WTC11 (cell line): ENCODE measurements around the gene ZGPAT. TPM values are rescaled to one million over a fixed set of nuclear protein-coding genes. Genes with fewer than 3 reads are reported as not detected.

ENCODE experiments used
- ATAC-seq: fragments of 200-7000 bp; cut with Tn5 transposase; 2 replicates; pipeline ENCODE4 v1.10.0; 2021; ENCODE audit warnings: mild to moderate bottlenecking, moderate library complexity
- CTCF ChIA-PET: fragments of 300-600 bp; sonication (Branson Sonifier 250); formaldehyde crosslinking; loops from one replicate; lab custom pipeline; 2021; ENCODE audit warnings: antibody characterized with exemption; lab: Charles Lee
- POLR2A ChIA-PET: fragments of 350-600 bp; sonication (Branson Sonifier 250); formaldehyde crosslinking; loops from one replicate; lab custom pipeline; 2021; ENCODE audit warnings: antibody characterized with exemption; lab: Charles Lee
- DNase-seq: peaks from one replicate; pipeline ENCODE4 v3.0.0; 2021; ENCODE audit warnings: low spot score
- H3K27ac Mint-ChIP-seq: 2 replicates; pipeline ENCODE4 v1.8.0; 2021; ENCODE audit warnings: mixed read lengths
- H3K27me3 Mint-ChIP-seq: 2 replicates; pipeline ENCODE4 v1.8.0; 2021; ENCODE audit warnings: low read depth, mild to moderate bottlenecking, moderate library complexity, mixed read lengths
- H3K36me3 Mint-ChIP-seq: 2 replicates; pipeline ENCODE4 v1.8.0; 2021; ENCODE audit warnings: mixed read lengths
- H3K4me1 Mint-ChIP-seq: 2 replicates; pipeline ENCODE4 v1.8.0; 2022; ENCODE audit warnings: mixed read lengths
- H3K4me3 Mint-ChIP-seq: 2 replicates; pipeline ENCODE4 v1.8.0; 2021; ENCODE audit warnings: mild to moderate bottlenecking, moderate library complexity, mixed read lengths
- H3K9me3 Mint-ChIP-seq: 2 replicates; pipeline ENCODE4 v1.8.0; 2021; ENCODE audit warnings: mixed read lengths
- FOXK1 ChIP-seq: sonication (generic); formaldehyde crosslinking; IDR thresholded peaks from 2 replicates; pipeline ENCODE4 v1.8.0; 2022; ENCODE audit warnings: mild to moderate bottlenecking, moderate library complexity, missing genetic modification reagents
- FOXP1 ChIP-seq: sonication (generic); formaldehyde crosslinking; IDR thresholded peaks from 2 replicates; pipeline ENCODE4 v1.8.0; 2022; ENCODE audit warnings: missing genetic modification reagents, mild to moderate bottlenecking, moderate library complexity, borderline replicate concordance
- GABPB1 ChIP-seq: sonication (generic); formaldehyde crosslinking; IDR thresholded peaks from 2 replicates; pipeline ENCODE4 v1.8.1; 2023; ENCODE audit warnings: mild to moderate bottlenecking, missing genetic modification reagents
- GRHL2 ChIP-seq: fragments of 250-450 bp; sonication (Bioruptor Pico); IDR thresholded peaks from 2 replicates; pipeline ENCODE4 v1.8.0; 2022; ENCODE audit warnings: mild to moderate bottlenecking, moderate library complexity; ENCODE audit not compliant: insufficient replicate concordance, severe bottlenecking
- GTF2I ChIP-seq: fragments of 250-450 bp; sonication (Bioruptor Pico); conservative IDR thresholded peaks from 2 replicates; pipeline ENCODE4 v1.4.0; 2021; ENCODE audit warnings: mild to moderate bottlenecking
- HMGA2 ChIP-seq: fragments of 250-450 bp; sonication (Bioruptor Pico); IDR thresholded peaks from 2 replicates; pipeline ENCODE4 v1.4.0; 2021; ENCODE audit warnings: mild to moderate bottlenecking, moderate library complexity
- PRRX2 ChIP-seq: fragments of 250-450 bp; sonication (Bioruptor Pico); IDR thresholded peaks from 2 replicates; pipeline ENCODE4 v1.8.0; 2021; ENCODE audit warnings: mild to moderate bottlenecking
- SMAD3 ChIP-seq: sonication (generic); formaldehyde crosslinking; IDR thresholded peaks from 2 replicates; pipeline ENCODE4 v1.8.0; 2022; ENCODE audit warnings: missing genetic modification reagents, mild to moderate bottlenecking, borderline replicate concordance
- TP53 ChIP-seq: sonication (generic); formaldehyde crosslinking; IDR thresholded peaks from 2 replicates; pipeline ENCODE4 v1.8.1; 2023; ENCODE audit warnings: mild to moderate bottlenecking, missing genetic modification reagents
- ZBTB21 ChIP-seq: sonication (generic); formaldehyde crosslinking; IDR thresholded peaks from 2 replicates; pipeline ENCODE4 v1.8.1; 2023; ENCODE audit warnings: mild to moderate bottlenecking, missing genetic modification reagents, borderline replicate concordance
- ZNF263 ChIP-seq: sonication (generic); formaldehyde crosslinking; IDR thresholded peaks from 2 replicates; pipeline ENCODE4 v1.8.1; 2022; ENCODE audit warnings: low read depth, mild to moderate bottlenecking, moderate library complexity, missing genetic modification reagents
- ZNF396 ChIP-seq: fragments of 250-450 bp; sonication (Bioruptor Pico); IDR thresholded peaks from 2 replicates; pipeline ENCODE4 v1.8.0; 2021; ENCODE audit warnings: mild to moderate bottlenecking, moderate library complexity, borderline replicate concordance
- total RNA-seq: library from RNA; stranded (reverse); gene quantifications from 3 replicates; pipeline ENCODE4 v1.2.3, GENCODE V29; 2021
- TF ChIP-seq, protein P1 (sequence below): sonication (generic); formaldehyde crosslinking; IDR thresholded peaks from 2 replicates; pipeline ENCODE4 v1.8.0; 2022; ENCODE audit warnings: mild to moderate bottlenecking, missing genetic modification reagents
- TF ChIP-seq, protein P2 (sequence below): sonication (generic); formaldehyde crosslinking; IDR thresholded peaks from 2 replicates; pipeline ENCODE4 v1.8.1; 2022; ENCODE audit warnings: low read depth, mild to moderate bottlenecking, moderate library complexity, missing genetic modification reagents, borderline replicate concordance
- TF ChIP-seq, protein P3 (sequence below): sonication (generic); formaldehyde crosslinking; IDR thresholded peaks from 2 replicates; pipeline ENCODE4 v1.8.0; 2022; ENCODE audit warnings: mild to moderate bottlenecking, missing genetic modification reagents
- TF ChIP-seq, protein P4 (sequence below): sonication (generic); formaldehyde crosslinking; IDR thresholded peaks from 2 replicates; pipeline ENCODE4 v1.8.1; 2022; ENCODE audit warnings: low read depth, missing genetic modification reagents, borderline replicate concordance
- TF ChIP-seq, protein P5 (sequence below): sonication (generic); formaldehyde crosslinking; IDR thresholded peaks from 2 replicates; pipeline ENCODE4 v1.8.1; 2023; ENCODE audit warnings: mild to moderate bottlenecking, missing genetic modification reagents, borderline replicate concordance
- TF ChIP-seq, protein P6 (sequence below): sonication (generic); formaldehyde crosslinking; IDR thresholded peaks from 2 replicates; pipeline ENCODE4 v1.8.0; 2023; ENCODE audit warnings: missing genetic modification reagents, mild to moderate bottlenecking, borderline replicate concordance

The ZGPAT gene
- total RNA-seq, 1 experiment from 2014 or later: 28.3 TPM

DNA sequence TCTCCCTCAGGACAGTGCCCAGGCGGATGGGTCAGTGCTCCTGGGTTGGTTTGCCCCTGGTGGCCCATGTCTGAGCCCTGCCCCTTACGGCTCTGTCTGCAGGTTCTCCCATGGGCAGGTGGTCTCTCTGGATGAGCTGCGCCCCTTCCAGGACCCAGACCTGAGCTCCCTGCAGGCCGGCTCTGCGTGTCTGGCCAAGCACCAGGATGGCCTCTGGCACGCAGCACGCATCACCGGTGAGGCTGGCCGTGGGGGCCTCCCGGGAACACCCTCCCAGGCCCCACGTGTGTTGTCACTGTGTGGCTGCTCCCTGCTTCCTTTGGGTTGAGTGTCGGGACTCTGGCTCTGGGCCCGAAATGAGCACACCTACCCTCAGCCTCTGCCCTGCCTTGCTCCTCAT is 25.3 kb downstream of the ZGPAT start:
- ChIA-PET CTCF (no interaction called here), POLR2A (no interaction called here)
- H3K4me1 Mint-ChIP-seq: no peaks in the 10 kb centered on the region
- no peak for TF ChIP-seq ZBTB21 (CRISPR knock-in tag)
- no peak for TF ChIP-seq ZNF396 (CRISPR knock-in tag)
- TF ChIP-seq GABPB1 (CRISPR knock-in tag): no peak
- no peak for TF ChIP-seq TP53 (CRISPR knock-in tag)
- no peak for TF ChIP-seq ZNF263 (CRISPR knock-in tag)
- no peak for TF ChIP-seq HMGA2 (CRISPR knock-in tag)
- TF ChIP-seq, protein P1, sequence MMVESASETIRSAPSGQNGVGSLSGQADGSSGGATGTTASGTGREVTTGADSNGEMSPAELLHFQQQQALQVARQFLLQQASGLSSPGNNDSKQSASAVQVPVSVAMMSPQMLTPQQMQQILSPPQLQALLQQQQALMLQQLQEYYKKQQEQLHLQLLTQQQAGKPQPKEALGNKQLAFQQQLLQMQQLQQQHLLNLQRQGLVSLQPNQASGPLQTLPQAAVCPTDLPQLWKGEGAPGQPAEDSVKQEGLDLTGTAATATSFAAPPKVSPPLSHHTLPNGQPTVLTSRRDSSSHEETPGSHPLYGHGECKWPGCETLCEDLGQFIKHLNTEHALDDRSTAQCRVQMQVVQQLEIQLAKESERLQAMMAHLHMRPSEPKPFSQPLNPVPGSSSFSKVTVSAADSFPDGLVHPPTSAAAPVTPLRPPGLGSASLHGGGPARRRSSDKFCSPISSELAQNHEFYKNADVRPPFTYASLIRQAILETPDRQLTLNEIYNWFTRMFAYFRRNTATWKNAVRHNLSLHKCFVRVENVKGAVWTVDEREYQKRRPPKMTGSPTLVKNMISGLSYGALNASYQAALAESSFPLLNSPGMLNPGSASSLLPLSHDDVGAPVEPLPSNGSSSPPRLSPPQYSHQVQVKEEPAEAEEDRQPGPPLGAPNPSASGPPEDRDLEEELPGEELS (CRISPR knock-in tag): no peak
- no peak for TF ChIP-seq PRRX2 (CRISPR knock-in tag)
- TF ChIP-seq GRHL2 (CRISPR knock-in tag): no peak
- TF ChIP-seq, protein P2, sequence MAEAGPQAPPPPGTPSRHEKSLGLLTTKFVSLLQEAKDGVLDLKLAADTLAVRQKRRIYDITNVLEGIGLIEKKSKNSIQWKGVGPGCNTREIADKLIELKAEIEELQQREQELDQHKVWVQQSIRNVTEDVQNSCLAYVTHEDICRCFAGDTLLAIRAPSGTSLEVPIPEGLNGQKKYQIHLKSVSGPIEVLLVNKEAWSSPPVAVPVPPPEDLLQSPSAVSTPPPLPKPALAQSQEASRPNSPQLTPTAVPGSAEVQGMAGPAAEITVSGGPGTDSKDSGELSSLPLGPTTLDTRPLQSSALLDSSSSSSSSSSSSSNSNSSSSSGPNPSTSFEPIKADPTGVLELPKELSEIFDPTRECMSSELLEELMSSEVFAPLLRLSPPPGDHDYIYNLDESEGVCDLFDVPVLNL (CRISPR knock-in tag): no peak
- TF ChIP-seq, protein P3, sequence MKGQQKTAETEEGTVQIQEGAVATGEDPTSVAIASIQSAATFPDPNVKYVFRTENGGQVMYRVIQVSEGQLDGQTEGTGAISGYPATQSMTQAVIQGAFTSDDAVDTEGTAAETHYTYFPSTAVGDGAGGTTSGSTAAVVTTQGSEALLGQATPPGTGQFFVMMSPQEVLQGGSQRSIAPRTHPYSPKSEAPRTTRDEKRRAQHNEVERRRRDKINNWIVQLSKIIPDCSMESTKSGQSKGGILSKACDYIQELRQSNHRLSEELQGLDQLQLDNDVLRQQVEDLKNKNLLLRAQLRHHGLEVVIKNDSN (CRISPR knock-in tag): no peak
- TF ChIP-seq, protein P4, sequence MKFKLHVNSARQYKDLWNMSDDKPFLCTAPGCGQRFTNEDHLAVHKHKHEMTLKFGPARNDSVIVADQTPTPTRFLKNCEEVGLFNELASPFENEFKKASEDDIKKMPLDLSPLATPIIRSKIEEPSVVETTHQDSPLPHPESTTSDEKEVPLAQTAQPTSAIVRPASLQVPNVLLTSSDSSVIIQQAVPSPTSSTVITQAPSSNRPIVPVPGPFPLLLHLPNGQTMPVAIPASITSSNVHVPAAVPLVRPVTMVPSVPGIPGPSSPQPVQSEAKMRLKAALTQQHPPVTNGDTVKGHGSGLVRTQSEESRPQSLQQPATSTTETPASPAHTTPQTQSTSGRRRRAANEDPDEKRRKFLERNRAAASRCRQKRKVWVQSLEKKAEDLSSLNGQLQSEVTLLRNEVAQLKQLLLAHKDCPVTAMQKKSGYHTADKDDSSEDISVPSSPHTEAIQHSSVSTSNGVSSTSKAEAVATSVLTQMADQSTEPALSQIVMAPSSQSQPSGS: no peak
- H3K4me3 Mint-ChIP-seq: no peak overlapping the region
- DNase-seq (no peak), ATAC-seq (no peak)
- H3K9me3 Mint-ChIP-seq: no peaks in the 10 kb centered on the region
- H3K36me3 Mint-ChIP-seq: peaks cover 8% of the 10 kb centered on the region; the same call in 1 of the 2 replicates
- no peaks in the 10 kb centered on the region for H3K27me3 Mint-ChIP-seq
- no peak overlapping the region for H3K27ac Mint-ChIP-seq

DNA sequence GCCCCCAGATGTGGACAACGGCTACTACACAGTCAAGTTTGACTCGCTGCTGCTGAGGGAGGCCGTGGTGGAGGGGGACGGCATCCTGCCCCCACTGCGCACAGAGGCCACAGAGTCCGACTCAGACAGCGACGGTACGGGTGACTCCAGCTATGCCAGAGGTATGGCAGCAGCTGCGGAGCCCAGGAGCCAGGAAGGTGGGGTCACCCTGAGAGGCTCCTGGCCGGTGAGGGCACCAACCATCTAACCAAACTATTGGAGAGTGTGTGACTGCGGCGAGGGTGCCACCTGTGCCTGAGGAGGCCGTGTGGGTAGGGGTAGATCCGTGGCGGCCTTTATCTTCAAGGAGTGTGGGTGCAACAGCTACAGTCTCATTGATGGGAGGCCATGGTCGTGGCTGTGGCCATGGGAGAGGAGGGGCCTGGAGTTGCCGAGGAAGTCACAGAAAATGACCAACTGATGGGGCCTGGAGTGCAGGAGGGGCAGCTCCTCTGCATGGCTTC is 25.8 kb downstream of the ZGPAT start:
- Mint-ChIP-seq H3K4me3 (no peak overlapping the region), H3K4me1 (no peaks in the 10 kb centered on the region), H3K9me3 (no peaks in the 10 kb centered on the region), H3K27ac (no peak overlapping the region; the same call in 1 of the 2 replicates), H3K36me3 (peaks cover 8% of the 10 kb centered on the region; the same call in 1 of the 2 replicates), H3K27me3 (no peaks in the 10 kb centered on the region)
- no peak for ATAC-seq
- no peak for DNase-seq
- ChIA-PET CTCF (no interaction called here), POLR2A (no interaction called here)
- TF ChIP-seq FOXK1 (no peak), SMAD3 (CRISPR knock-in tag) (no peak), FOXP1 (CRISPR knock-in tag) (no peak), GTF2I (CRISPR knock-in tag) (no peak)
- TF ChIP-seq, protein P2 (CRISPR knock-in tag): no peak
- TF ChIP-seq, protein P5, sequence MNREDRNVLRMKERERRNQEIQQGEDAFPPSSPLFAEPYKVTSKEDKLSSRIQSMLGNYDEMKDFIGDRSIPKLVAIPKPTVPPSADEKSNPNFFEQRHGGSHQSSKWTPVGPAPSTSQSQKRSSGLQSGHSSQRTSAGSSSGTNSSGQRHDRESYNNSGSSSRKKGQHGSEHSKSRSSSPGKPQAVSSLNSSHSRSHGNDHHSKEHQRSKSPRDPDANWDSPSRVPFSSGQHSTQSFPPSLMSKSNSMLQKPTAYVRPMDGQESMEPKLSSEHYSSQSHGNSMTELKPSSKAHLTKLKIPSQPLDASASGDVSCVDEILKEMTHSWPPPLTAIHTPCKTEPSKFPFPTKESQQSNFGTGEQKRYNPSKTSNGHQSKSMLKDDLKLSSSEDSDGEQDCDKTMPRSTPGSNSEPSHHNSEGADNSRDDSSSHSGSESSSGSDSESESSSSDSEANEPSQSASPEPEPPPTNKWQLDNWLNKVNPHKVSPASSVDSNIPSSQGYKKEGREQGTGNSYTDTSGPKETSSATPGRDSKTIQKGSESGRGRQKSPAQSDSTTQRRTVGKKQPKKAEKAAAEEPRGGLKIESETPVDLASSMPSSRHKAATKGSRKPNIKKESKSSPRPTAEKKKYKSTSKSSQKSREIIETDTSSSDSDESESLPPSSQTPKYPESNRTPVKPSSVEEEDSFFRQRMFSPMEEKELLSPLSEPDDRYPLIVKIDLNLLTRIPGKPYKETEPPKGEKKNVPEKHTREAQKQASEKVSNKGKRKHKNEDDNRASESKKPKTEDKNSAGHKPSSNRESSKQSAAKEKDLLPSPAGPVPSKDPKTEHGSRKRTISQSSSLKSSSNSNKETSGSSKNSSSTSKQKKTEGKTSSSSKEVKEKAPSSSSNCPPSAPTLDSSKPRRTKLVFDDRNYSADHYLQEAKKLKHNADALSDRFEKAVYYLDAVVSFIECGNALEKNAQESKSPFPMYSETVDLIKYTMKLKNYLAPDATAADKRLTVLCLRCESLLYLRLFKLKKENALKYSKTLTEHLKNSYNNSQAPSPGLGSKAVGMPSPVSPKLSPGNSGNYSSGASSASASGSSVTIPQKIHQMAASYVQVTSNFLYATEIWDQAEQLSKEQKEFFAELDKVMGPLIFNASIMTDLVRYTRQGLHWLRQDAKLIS (CRISPR knock-in tag): no peak
- TF ChIP-seq, protein P6, sequence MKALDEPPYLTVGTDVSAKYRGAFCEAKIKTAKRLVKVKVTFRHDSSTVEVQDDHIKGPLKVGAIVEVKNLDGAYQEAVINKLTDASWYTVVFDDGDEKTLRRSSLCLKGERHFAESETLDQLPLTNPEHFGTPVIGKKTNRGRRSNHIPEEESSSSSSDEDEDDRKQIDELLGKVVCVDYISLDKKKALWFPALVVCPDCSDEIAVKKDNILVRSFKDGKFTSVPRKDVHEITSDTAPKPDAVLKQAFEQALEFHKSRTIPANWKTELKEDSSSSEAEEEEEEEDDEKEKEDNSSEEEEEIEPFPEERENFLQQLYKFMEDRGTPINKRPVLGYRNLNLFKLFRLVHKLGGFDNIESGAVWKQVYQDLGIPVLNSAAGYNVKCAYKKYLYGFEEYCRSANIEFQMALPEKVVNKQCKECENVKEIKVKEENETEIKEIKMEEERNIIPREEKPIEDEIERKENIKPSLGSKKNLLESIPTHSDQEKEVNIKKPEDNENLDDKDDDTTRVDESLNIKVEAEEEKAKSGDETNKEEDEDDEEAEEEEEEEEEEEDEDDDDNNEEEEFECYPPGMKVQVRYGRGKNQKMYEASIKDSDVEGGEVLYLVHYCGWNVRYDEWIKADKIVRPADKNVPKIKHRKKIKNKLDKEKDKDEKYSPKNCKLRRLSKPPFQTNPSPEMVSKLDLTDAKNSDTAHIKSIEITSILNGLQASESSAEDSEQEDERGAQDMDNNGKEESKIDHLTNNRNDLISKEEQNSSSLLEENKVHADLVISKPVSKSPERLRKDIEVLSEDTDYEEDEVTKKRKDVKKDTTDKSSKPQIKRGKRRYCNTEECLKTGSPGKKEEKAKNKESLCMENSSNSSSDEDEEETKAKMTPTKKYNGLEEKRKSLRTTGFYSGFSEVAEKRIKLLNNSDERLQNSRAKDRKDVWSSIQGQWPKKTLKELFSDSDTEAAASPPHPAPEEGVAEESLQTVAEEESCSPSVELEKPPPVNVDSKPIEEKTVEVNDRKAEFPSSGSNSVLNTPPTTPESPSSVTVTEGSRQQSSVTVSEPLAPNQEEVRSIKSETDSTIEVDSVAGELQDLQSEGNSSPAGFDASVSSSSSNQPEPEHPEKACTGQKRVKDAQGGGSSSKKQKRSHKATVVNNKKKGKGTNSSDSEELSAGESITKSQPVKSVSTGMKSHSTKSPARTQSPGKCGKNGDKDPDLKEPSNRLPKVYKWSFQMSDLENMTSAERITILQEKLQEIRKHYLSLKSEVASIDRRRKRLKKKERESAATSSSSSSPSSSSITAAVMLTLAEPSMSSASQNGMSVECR (CRISPR knock-in tag): no peak
